Jurkat, Clone E6-1 (cell line): ENCODE measurements around the gene IFT81.

ENCODE experiments used
- DNase-seq: peaks from one replicate; pipeline ENCODE4 v3.0.0-alpha.2; 2011; ENCODE audit warnings: low read depth, low spot score
- H3K4me3 ChIP-seq: 2 replicates; pipeline ENCODE4 v1.5.1; 2011; ENCODE audit warnings: mild to moderate bottlenecking, low read length, control low read depth, moderate library complexity

IFT81 gene

GRCh38 chr12:110256780-110257431 is 132.7 kb downstream of the IFT81 start:
- no peak for DNase-seq

GRCh38 chr12:110258466-110258865 is 134.3 kb downstream of the IFT81 start:
- no peak for DNase-seq
- no peak overlapping the region for H3K4me3 ChIP-seq

More at GRCh38 chr12:110256780-110257431, 132.7 kb downstream of the IFT81 start:
- H3K4me3 ChIP-seq, result no peak overlapping the region

- no peak for DNase-seq
- H3K4me3 ChIP-seq, result no peak overlapping the region
Measured at GRCh38 chr12:110262442-110263388, 138.6 kb downstream of the IFT81 start.

GRCh38 chr12:110266381-110266960 is 142.3 kb downstream of the IFT81 start:
- no peak for DNase-seq

GRCh38 chr12:110266980-110267620 is 142.9 kb downstream of the IFT81 start:
- no peak overlapping the region for H3K4me3 ChIP-seq
- no peak for DNase-seq

More at GRCh38 chr12:110266381-110266960, 142.3 kb downstream of the IFT81 start:
- H3K4me3 ChIP-seq, result no peak overlapping the region
